Activated naive CD8-positive, alpha-beta T cell (primary cell): ENCODE measurements around the gene LYRM7.
"Not testable (repeated sequence)": the region's sequence is repeated elsewhere in the genome, so short reads cannot be mapped to it uniquely, and the experiment has no call there.

Source experiments
- H3K27ac Mint-ChIP-seq: one replicate; pipeline ENCODE4 v1.8.0; 2021; ENCODE audit warnings: mixed read lengths
- H3K27me3 Mint-ChIP-seq: one replicate; pipeline ENCODE4 v1.8.0; 2021; ENCODE audit warnings: mixed read lengths
- H3K36me3 Mint-ChIP-seq: one replicate; pipeline ENCODE4 v1.8.0; 2021; ENCODE audit warnings: mixed read lengths
- H3K4me1 Mint-ChIP-seq: one replicate; pipeline ENCODE4 v1.8.0; 2021; ENCODE audit warnings: low read depth, mixed read lengths
- H3K4me3 Mint-ChIP-seq: one replicate; pipeline ENCODE4 v1.8.0; 2021; ENCODE audit warnings: mild to moderate bottlenecking, mixed read lengths
- H3K9me3 Mint-ChIP-seq: one replicate; pipeline ENCODE4 v1.8.0; 2021; ENCODE audit warnings: low read depth, mixed read lengths

The LYRM7 gene

GRCh38 chr5:131170540-131171275 is at the start of gene LYRM7:
TSS of gene LYRM7 (plus strand) at chr5:131170944. CDS start at chr5:131171021, 77 bp downstream.
- peak within 1 kb of the TSS; percentile 91 for H3K27ac Mint-ChIP-seq
- no peaks in the 10 kb centered on the region for H3K27me3 Mint-ChIP-seq
- no peaks in the 10 kb centered on the region for H3K9me3 Mint-ChIP-seq
- peaks cover 42% of the 10 kb centered on the region for H3K4me1 Mint-ChIP-seq
- H3K36me3 Mint-ChIP-seq, result peaks cover 2% of the 10 kb centered on the region
- H3K4me3 Mint-ChIP-seq, result peak within 1 kb of the TSS; percentile 94

DNA sequence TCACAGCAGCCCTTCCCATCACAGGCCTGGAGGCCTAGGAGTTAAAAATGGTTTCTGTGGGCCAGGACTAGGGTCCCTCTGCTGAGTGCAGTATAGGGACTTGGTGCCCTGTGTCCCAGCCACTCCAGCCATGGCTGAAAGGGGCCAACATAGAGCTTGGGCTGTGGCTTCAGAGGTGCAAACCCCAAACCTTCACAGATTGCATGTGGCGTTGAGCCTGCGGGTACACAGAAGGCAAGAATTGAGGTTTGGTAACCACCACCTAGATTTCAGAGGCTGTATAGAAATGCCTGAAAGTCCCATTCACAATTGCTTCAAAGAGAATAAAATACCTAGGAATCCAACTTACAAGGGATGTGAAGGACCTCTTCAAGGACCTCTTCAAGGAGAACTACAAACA is 43.5 kb upstream of the LYRM7 start:
- peaks cover 18% of the 10 kb centered on the region for H3K36me3 Mint-ChIP-seq
- H3K27me3 Mint-ChIP-seq, H3K4me3 Mint-ChIP-seq, H3K27ac Mint-ChIP-seq, H3K9me3 Mint-ChIP-seq, H3K4me1 Mint-ChIP-seq: not testable (repeated sequence)

GRCh38 chr5:131129306-131129705 is 41.4 kb upstream of the LYRM7 start:
- Mint-ChIP-seq H3K4me3 (no peak overlapping the region), H3K9me3 (peaks cover 10% of the 10 kb centered on the region), H3K27ac (no peak overlapping the region)

DNA sequence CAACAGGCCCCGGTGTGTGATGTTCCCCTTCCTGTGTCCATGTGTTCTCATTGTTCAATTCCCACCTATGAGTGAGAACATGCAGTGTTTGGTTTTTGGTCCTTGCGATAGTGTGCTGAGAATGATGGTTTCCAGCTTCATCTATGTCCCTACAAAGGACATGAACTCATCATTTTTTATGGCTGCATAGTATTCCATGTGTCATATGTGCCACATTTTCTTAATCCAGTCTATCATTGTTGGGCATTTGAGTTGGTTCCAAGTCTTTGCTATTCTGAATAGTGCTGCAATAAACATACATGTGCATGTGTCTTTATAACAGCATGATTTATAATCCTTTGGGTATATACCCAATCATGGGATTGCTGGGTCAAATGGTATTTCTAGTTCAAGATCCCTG is 37.7 kb upstream of the LYRM7 start:
- H3K9me3 Mint-ChIP-seq, H3K4me3 Mint-ChIP-seq, H3K27me3 Mint-ChIP-seq, H3K27ac Mint-ChIP-seq: not testable (repeated sequence)
- peaks cover 12% of the 10 kb centered on the region for H3K4me1 Mint-ChIP-seq
- peaks cover 12% of the 10 kb centered on the region for H3K36me3 Mint-ChIP-seq

More at GRCh38 chr5:131129306-131129705, 41.4 kb upstream of the LYRM7 start:
- Mint-ChIP-seq H3K36me3 (peaks cover 16% of the 10 kb centered on the region), H3K27me3 (no peaks in the 10 kb centered on the region), H3K4me1 (no peaks in the 10 kb centered on the region)

- not testable (repeated sequence) for H3K27ac Mint-ChIP-seq, H3K9me3 Mint-ChIP-seq, H3K36me3 Mint-ChIP-seq, H3K27me3 Mint-ChIP-seq, H3K4me3 Mint-ChIP-seq
- H3K4me1 Mint-ChIP-seq, result peaks cover 20% of the 10 kb centered on the region
These were observed 32.3 kb upstream of the LYRM7 start for GRCh38 chr5:131138406-131138805.

- no peak overlapping the region for H3K27ac Mint-ChIP-seq
- no peak overlapping the region for H3K4me3 Mint-ChIP-seq
- H3K27me3 Mint-ChIP-seq, result no peaks in the 10 kb centered on the region
- H3K9me3 Mint-ChIP-seq, result peaks cover 5% of the 10 kb centered on the region
- H3K4me1 Mint-ChIP-seq, result peaks cover 20% of the 10 kb centered on the region
- H3K36me3 Mint-ChIP-seq, result peaks cover 10% of the 10 kb centered on the region
These were observed 31.4 kb upstream of the LYRM7 start for GRCh38 chr5:131139321-131139720.

DNA sequence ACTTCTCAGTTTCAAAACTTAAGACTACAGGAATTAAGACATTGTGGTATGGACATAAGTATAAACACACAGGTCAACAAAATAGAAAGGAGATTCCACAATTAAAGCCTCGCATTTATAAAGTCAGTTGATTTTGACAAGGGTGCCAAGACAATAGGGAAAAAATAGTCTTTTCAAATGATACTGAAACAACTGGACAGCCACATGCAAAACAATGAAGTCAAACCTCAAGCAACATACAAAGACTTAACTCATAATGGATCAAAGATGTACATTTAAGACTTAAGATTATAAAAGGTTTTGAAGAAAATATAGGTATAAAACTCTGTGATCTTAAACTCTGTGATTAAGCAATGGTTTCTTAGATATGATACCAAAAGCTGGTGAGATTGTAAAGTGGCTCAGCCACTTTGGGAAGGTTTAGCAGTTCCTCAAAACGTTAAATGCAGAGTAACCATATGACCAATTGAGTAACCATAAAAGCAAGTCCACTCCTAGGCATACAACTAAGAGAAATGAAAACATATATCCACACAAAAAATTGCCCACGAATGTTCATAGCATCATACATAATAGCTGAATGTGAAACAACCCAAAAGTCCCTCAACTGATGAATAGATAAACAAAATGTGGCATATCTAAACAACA is 27.6 kb upstream of the LYRM7 start:
- H3K36me3 Mint-ChIP-seq, result no peaks in the 10 kb centered on the region
- no peaks in the 10 kb centered on the region for H3K9me3 Mint-ChIP-seq
- H3K27me3 Mint-ChIP-seq, result no peaks in the 10 kb centered on the region
- H3K27ac Mint-ChIP-seq, result no peak overlapping the region
- H3K4me3 Mint-ChIP-seq, result no peak overlapping the region
- peaks cover 8% of the 10 kb centered on the region for H3K4me1 Mint-ChIP-seq

- no peaks in the 10 kb centered on the region for H3K27me3 Mint-ChIP-seq
- H3K36me3 Mint-ChIP-seq, result no peaks in the 10 kb centered on the region
- H3K4me1 Mint-ChIP-seq, result no peaks in the 10 kb centered on the region
- no peak overlapping the region for H3K4me3 Mint-ChIP-seq
- H3K9me3 Mint-ChIP-seq, result no peaks in the 10 kb centered on the region
- H3K27ac Mint-ChIP-seq, result no peak overlapping the region
These were observed 23.5 kb upstream of the LYRM7 start for GRCh38 chr5:131147258-131147657.

- Mint-ChIP-seq H3K27me3 (no peaks in the 10 kb centered on the region), H3K27ac (no peak overlapping the region), H3K9me3 (no peaks in the 10 kb centered on the region), H3K4me1 (no peaks in the 10 kb centered on the region), H3K4me3 (no peak overlapping the region), H3K36me3 (peaks cover 2% of the 10 kb centered on the region)
These were observed 21.9 kb upstream of the LYRM7 start for GRCh38 chr5:131148835-131149234.

- Mint-ChIP-seq H3K4me3 (no peak overlapping the region), H3K4me1 (peaks cover 2% of the 10 kb centered on the region), H3K27me3 (no peaks in the 10 kb centered on the region), H3K9me3 (no peaks in the 10 kb centered on the region), H3K36me3 (peaks cover 2% of the 10 kb centered on the region), H3K27ac (no peak overlapping the region)
These were observed 20.3 kb upstream of the LYRM7 start for GRCh38 chr5:131150408-131150807.

DNA sequence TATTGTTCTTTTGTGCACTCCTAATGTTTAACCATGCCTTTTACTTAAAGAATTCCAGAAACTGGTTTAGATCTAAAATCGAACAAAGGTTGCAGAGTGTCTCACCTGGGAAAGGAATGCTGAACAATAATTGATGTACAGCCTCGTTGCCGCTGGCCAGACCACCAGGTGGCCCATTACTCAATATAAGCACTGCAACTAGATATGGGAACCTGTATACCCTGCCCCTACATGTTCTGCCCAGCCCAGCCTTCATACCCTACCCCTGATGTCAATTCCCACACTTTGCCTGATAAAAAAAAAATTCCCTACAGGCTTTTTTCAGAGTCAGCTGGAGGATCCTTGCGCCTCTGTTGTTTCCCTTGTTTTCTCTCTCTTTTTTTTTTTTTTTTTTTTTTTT is 19.5 kb upstream of the LYRM7 start:
- Mint-ChIP-seq H3K4me3 (no peak overlapping the region), H3K9me3 (no peaks in the 10 kb centered on the region), H3K36me3 (peaks cover 2% of the 10 kb centered on the region), H3K27ac (no peak overlapping the region), H3K4me1 (peaks cover 9% of the 10 kb centered on the region), H3K27me3 (no peaks in the 10 kb centered on the region)

- H3K27me3 Mint-ChIP-seq, result no peaks in the 10 kb centered on the region
- H3K27ac Mint-ChIP-seq, result peak overlapping the region; percentile 48
- H3K36me3 Mint-ChIP-seq, result peaks cover 19% of the 10 kb centered on the region
- no peaks in the 10 kb centered on the region for H3K9me3 Mint-ChIP-seq
- H3K4me1 Mint-ChIP-seq, result peaks cover 43% of the 10 kb centered on the region
- no peak overlapping the region for H3K4me3 Mint-ChIP-seq
These were observed 14.4 kb upstream of the LYRM7 start for GRCh38 chr5:131156385-131156784.

GRCh38 chr5:131156957-131157356 is 13.8 kb upstream of the LYRM7 start:
- peaks cover 19% of the 10 kb centered on the region for H3K36me3 Mint-ChIP-seq
- H3K9me3 Mint-ChIP-seq, result no peaks in the 10 kb centered on the region

DNA sequence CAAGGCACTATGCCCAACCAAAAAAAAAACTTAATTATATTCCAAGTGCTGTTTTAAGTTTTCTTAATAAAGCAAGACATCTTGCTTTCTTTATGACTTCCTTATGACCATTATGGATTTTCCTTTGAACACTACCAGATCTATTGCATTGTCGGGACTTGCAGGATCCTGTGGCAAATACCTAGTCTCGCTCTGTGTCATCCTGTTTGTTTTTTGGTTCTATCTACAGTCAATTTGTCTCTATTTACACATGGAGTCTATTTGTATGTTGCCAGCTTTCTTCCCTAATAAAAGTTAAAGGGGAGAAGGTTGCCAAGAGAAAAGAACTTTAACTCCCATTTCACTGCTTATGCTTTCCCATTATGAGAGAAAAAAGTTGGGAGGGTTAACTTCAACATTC is 10.6 kb upstream of the LYRM7 start:
- Mint-ChIP-seq H3K27ac (peak overlapping the region; percentile 34), H3K4me3 (peak overlapping the region; percentile 33), H3K27me3 (no peaks in the 10 kb centered on the region), H3K9me3 (no peaks in the 10 kb centered on the region), H3K36me3 (peaks cover 27% of the 10 kb centered on the region), H3K4me1 (peaks cover 66% of the 10 kb centered on the region)

More at GRCh38 chr5:131156957-131157356, 13.8 kb upstream of the LYRM7 start:
- Mint-ChIP-seq H3K4me3 (no peak overlapping the region), H3K27ac (no peak overlapping the region), H3K27me3 (no peaks in the 10 kb centered on the region), H3K4me1 (peaks cover 47% of the 10 kb centered on the region)

DNA sequence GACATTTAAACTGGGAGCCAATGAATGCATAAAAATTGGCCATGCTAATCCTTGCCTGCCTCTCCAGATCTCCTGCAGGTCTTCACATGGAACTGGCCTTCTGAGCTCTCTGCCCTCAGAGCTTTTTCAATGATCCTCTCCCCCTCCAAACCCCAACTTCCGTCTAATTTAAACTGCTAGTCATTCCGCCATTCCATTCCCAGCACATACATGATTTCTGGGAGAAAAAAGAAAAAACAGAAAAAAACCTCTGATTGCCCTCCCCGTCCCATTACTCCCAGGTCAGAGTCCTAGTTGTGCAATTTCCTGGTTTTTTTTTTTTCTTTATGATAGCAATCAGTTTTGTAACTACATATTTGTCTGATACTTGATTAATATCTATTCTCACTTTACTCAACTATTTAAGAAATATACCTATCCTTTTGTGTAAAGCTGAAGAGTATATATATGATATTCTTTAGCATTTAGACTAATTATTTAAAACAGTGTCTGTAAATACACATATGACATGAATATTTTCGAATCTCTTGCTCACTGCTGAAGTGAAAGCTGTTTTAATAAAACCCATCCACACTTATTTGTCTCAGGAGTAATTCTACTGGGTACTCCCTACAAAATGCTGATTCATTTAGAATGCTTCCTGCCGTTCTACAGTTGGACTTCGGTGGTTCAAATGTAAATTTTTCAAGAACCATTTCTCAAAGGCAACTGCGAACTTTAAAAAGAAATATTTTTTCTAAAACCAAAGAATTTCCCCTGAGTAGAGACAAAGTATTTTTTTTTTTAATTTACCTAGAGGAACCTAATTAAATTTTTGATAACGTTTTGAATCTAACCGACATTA is 7.2 kb upstream of the LYRM7 start:
- Mint-ChIP-seq H3K4me1 (peaks cover 57% of the 10 kb centered on the region), H3K4me3 (peak overlapping the region; percentile 99), H3K9me3 (no peaks in the 10 kb centered on the region)

More for the DNA sequence above, 7.2 kb upstream of the LYRM7 start:
- Mint-ChIP-seq H3K27me3 (no peaks in the 10 kb centered on the region), H3K27ac (peak overlapping the region; percentile 99), H3K36me3 (peaks cover 21% of the 10 kb centered on the region)
